Right cardiac atrium (tissue), 5 donors: Measurements from ENCODE around the gene PAX2. TPM values are rescaled to one million over a fixed set of nuclear protein-coding genes. Genes with fewer than 3 reads are reported as not detected.

Experiments
- ATAC-seq, 2 donors: fragments of 200-7000 bp; cut with Tn5 transposase; one replicate each; pipeline versions ENCODE4 v1.8.0 to v1.9.1; 2020; ENCODE audit warnings: moderate library complexity in 2 of 2, mild to moderate bottlenecking in 1 of 2
- DNase-seq, 3 donors: peaks; one replicate each; pipeline ENCODE4 v3.0.0-alpha.2; 2020
- H3K27ac ChIP-seq: one replicate; pipeline ENCODE4 v1.5.1; 2013; ENCODE audit warnings: mild to moderate bottlenecking, low read length, control low read depth, moderate library complexity
- H3K27me3 ChIP-seq: one replicate; pipeline ENCODE4 v1.6.1; 2013; ENCODE audit not compliant: control insufficient read depth, insufficient read depth
- H3K4me1 ChIP-seq: one replicate; pipeline ENCODE4 v1.6.1; 2013; ENCODE audit warnings: low read length; ENCODE audit not compliant: control insufficient read depth, insufficient read depth
- H3K4me3 ChIP-seq: one replicate; pipeline ENCODE4 v1.5.1; 2013; ENCODE audit warnings: low read length, control low read depth
- H3K9me3 ChIP-seq: one replicate; pipeline ENCODE4 v1.6.1; 2013; ENCODE audit warnings: low read length; ENCODE audit not compliant: control insufficient read depth
- WGBS: extraction: QIAGEN DNeasy Blood & Tissue Kit; methylation state at CpG from one replicate; pipeline ENCODE4 v1.1.7; 2013; 5-methylcytosine and 5-hydroxymethylcytosine counted together
- intact Hi-C, 4 donors: fragments of 100-400 bp; cut with DNase I; formaldehyde crosslinking; loops; one replicate each; pipeline versions ENCODE4 v1.11.0 to v1.14.0; 2022 to 2023
- polyA plus RNA-seq: library from polyadenylated mRNA; stranded (reverse); fragments of 200-250 nt; gene quantifications from one replicate; pipeline ENCODE4 v1.2.3, GENCODE V29; 2013
- total RNA-seq, 4 donors: library from RNA; stranded (reverse); fragmentation: NEBNext Ultra II Directional; extraction: Animal tissue kit (Norgen Biotek cat#: 25700); gene quantifications; one replicate each; pipeline ENCODE4 v1.2.1, GENCODE V29; 2021
- donor health status: healthy with polysubstance abuse.
- donor health status: DM: no; HTN: yes; CAD: no.
- donor health status: DM: no; HTN: no; CAD: no.
- donor health status: DM: no; HTN: yes; CAD: no; lungs with severe emphysema.
- donor health status: DM: yes; HTN: yes; CAD: no.

The PAX2 gene
- total and polyA plus RNA-seq, 5 donors: not detected

GRCh38 chr10:100735337-100736143 is 9.8 kb upstream of the PAX2 start:
- no peak for DNase-seq
- Histone ChIP-seq H3K27ac (no peak overlapping the region), H3K27me3 (peaks cover 3% of the 10 kb centered on the region), H3K4me1 (peaks cover 3% of the 10 kb centered on the region), H3K4me3 (no peak overlapping the region), H3K9me3 (no peaks in the 10 kb centered on the region)
- ATAC-seq: no peak
- intact Hi-C loops: no loop called here
- WGBS: 6% methylated on average over 73 of the region's 73 CpGs

GRCh38 chr10:100736144-100736808 is 9.1 kb upstream of the PAX2 start:
- 39% methylated on average over 6 of the region's 6 CpGs for WGBS
- intact Hi-C loops: no loop called here
- Histone ChIP-seq H3K27me3 (peaks cover 3% of the 10 kb centered on the region), H3K4me1 (peaks cover 3% of the 10 kb centered on the region), H3K4me3 (no peak overlapping the region), H3K27ac (no peak overlapping the region), H3K9me3 (no peaks in the 10 kb centered on the region)
- DNase-seq: no peak
- ATAC-seq: no peak

DNA sequence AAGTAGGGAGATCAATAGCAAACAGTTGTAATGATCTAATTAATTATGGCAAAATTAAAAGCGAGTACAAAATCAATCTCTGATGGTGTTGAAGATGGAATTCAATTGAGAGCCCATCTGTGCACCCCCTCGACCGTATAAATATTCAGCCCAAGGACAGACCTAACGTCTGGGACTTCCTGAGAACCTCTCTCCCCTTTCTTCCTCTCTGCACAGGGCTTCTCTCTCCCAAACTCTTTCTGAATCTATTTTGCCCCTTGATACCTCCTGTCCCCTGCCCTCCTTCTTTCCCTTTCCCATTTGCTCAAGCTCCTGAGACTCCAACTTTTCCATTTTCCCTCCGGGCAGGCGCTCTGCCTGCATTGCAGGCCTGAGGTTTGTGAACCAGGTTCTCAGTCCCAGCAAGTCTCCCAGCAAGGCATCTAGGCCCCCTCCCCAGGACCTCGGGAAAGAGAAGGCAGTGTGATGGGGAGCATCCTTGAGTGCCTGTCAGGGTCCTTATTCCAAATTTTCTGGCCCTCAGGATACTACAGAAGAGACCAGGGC is 8.5 kb upstream of the PAX2 start:
- H3K4me1 ChIP-seq: peaks cover 3% of the 10 kb centered on the region
- no peak overlapping the region for H3K27ac ChIP-seq
- WGBS: 44% methylated on average over 7 of the region's 7 CpGs
- DNase-seq: no peak
- no peak for ATAC-seq
- H3K4me3 ChIP-seq: no peak overlapping the region
- H3K9me3 ChIP-seq: no peaks in the 10 kb centered on the region
- intact Hi-C loops: no loop called here
- H3K27me3 ChIP-seq: peaks cover 3% of the 10 kb centered on the region

GRCh38 chr10:100737355-100738054 is 7.9 kb upstream of the PAX2 start:
- H3K9me3 ChIP-seq: no peaks in the 10 kb centered on the region
- peaks cover 3% of the 10 kb centered on the region for H3K4me1 ChIP-seq
- intact Hi-C loops: no loop called here
- ATAC-seq: no peak
- H3K27me3 ChIP-seq: peaks cover 3% of the 10 kb centered on the region
- WGBS: 2% methylated on average over 51 of the region's 51 CpGs
- peak overlapping the region; percentile 4 for H3K4me3 ChIP-seq
- no peak for DNase-seq
- no peak overlapping the region for H3K27ac ChIP-seq

- WGBS: 5% methylated on average over 21 of the region's 21 CpGs
- H3K4me3 ChIP-seq: no peak overlapping the region
Observed at GRCh38 chr10:100738055-100738827, 7.1 kb upstream of the PAX2 start.

GRCh38 chr10:100739517-100740368 is 5.6 kb upstream of the PAX2 start:
- peaks cover 3% of the 10 kb centered on the region for H3K4me1 ChIP-seq
- WGBS: 2% methylated on average over 56 of the region's 56 CpGs
- H3K27ac ChIP-seq: no peak overlapping the region
- no peaks in the 10 kb centered on the region for H3K27me3 ChIP-seq
- DNase-seq: no peak
- no peak overlapping the region for H3K4me3 ChIP-seq
- H3K9me3 ChIP-seq: no peaks in the 10 kb centered on the region
- intact Hi-C loops: no loop called here
- ATAC-seq: no peak

More at GRCh38 chr10:100738055-100738827, 7.1 kb upstream of the PAX2 start:
- ATAC-seq (no peak), DNase-seq (no peak)
- intact Hi-C loops: no loop called here
- Histone ChIP-seq H3K27ac (no peak overlapping the region), H3K4me1 (peaks cover 3% of the 10 kb centered on the region), H3K27me3 (peaks cover 3% of the 10 kb centered on the region), H3K9me3 (no peaks in the 10 kb centered on the region)

- no peak for ATAC-seq
- DNase-seq: no peak
- Histone ChIP-seq H3K4me3 (no peak overlapping the region), H3K4me1 (peaks cover 3% of the 10 kb centered on the region), H3K27ac (no peak overlapping the region), H3K27me3 (no peaks in the 10 kb centered on the region), H3K9me3 (no peaks in the 10 kb centered on the region)
- intact Hi-C loops: no loop called here
- WGBS: 10% methylated on average over 16 of the region's 16 CpGs
Observed at GRCh38 chr10:100740476-100741377, 4.7 kb upstream of the PAX2 start.

DNA sequence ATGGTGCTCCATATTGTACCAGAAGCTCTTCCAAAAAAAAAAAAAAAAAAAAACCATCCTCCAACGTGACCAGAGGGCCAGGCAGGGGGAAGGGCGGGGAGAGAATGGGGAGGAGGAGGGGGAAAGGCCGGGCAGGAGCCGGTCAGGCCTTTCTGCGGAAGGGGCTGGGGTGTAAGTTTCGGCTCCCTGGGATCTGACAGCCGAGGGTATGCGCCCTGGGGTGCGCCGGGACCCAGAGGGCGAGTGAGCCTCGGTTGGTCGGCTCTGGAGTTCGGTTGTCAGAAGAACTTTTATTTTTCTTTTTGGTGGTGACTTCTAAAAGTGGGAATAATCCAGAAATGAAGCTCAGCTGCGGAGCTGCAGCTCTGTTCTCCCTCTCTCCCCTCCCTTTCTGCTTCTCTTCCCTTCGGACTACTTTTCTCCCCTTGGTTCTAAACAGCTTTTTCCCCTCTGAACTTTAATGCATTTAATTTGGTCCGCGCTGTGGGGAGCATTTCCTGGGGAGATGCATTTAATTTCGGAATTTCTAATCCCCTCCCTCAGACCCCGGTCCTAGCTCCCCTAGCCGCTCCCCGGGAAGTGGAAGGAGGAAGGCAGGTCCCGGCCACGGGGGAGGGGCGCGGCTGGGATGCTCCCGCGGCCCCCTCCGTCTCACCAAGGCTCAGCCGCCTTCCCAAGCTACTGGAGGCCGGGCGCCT is 3.9 kb upstream of the PAX2 start:
- peaks cover 3% of the 10 kb centered on the region for H3K4me1 ChIP-seq
- no peak for ATAC-seq
- H3K4me3 ChIP-seq: no peak overlapping the region
- no peak for DNase-seq
- intact Hi-C loops: no loop called here
- H3K9me3 ChIP-seq: no peaks in the 10 kb centered on the region
- WGBS: 2% methylated on average over 32 of the region's 32 CpGs
- no peak overlapping the region for H3K27ac ChIP-seq
- H3K27me3 ChIP-seq: no peaks in the 10 kb centered on the region
